GM23338 (cell line): ENCODE data around the gene MYH2. TPM values are rescaled to one million over a fixed set of nuclear protein-coding genes. Genes with fewer than 3 reads are reported as not detected.

Experiments used
- ATAC-seq: fragments of 200-7000 bp; cut with Tn5 transposase; 3 replicates; pipeline ENCODE4 v1.9.1; 2020
- DNase-seq: peaks from one replicate; pipeline ENCODE4 v3.0.0-alpha.2; 2015; ENCODE audit warnings: low spot score
- H2AFZ ChIP-seq: fragments of 200-600 bp; sonication (generic); 2 replicates; pipeline ENCODE4 v1.8.0; 2016; ENCODE audit warnings: antibody characterized with exemption, mild to moderate bottlenecking, moderate library complexity
- H3F3A ChIP-seq: fragments of 200-600 bp; sonication (generic); replicated peaks from 2 replicates; pipeline ENCODE4 v1.8.0; 2017; ENCODE audit warnings: antibody characterized with exemption, mixed run types, low read depth
- H3K27ac ChIP-seq: fragments of 200-600 bp; sonication (generic); 2 replicates; pipeline ENCODE4 v1.6.1; 2016; ENCODE audit warnings: low read depth
- H3K27me3 ChIP-seq: fragments of 200-600 bp; sonication (generic); 2 replicates; pipeline ENCODE4 v1.8.0; 2016; ENCODE audit warnings: mild to moderate bottlenecking, mixed run types, moderate library complexity; ENCODE audit not compliant: insufficient read depth
- H3K36me3 ChIP-seq: fragments of 200-600 bp; sonication (generic); 2 replicates; pipeline ENCODE4 v1.8.0; 2016; ENCODE audit warnings: mild to moderate bottlenecking; ENCODE audit not compliant: insufficient read depth
- H3K4me1 ChIP-seq: fragments of 200-600 bp; sonication (generic); 2 replicates; pipeline ENCODE4 v1.8.0; 2016; ENCODE audit warnings: mild to moderate bottlenecking, moderate library complexity; ENCODE audit not compliant: insufficient read depth
- H3K4me2 ChIP-seq: fragments of 200-600 bp; sonication (generic); 2 replicates; pipeline ENCODE4 v1.7.1; 2017; ENCODE audit warnings: mixed run types
- H3K4me3 ChIP-seq: fragments of 200-600 bp; sonication (generic); 2 replicates; pipeline ENCODE4 v1.6.1; 2016; ENCODE audit warnings: mixed run types
- H3K79me2 ChIP-seq: fragments of 200-600 bp; sonication (generic); replicated peaks from 2 replicates; pipeline ENCODE4 v1.8.0; 2017; ENCODE audit warnings: mild to moderate bottlenecking; ENCODE audit not compliant: insufficient read depth
- H3K9me2 ChIP-seq: fragments of 200-600 bp; sonication (generic); 2 replicates; pipeline ENCODE4 v1.8.0; 2017; ENCODE audit not compliant: insufficient read depth
- H4K20me1 ChIP-seq: fragments of 200-600 bp; sonication (generic); replicated peaks from 2 replicates; pipeline ENCODE4 v1.8.0; 2017; ENCODE audit warnings: mild to moderate bottlenecking; ENCODE audit not compliant: insufficient read depth
- H3K27ac Mint-ChIP-seq: 2 replicates; pipeline ENCODE4 v1.8.0; 2020; ENCODE audit warnings: inconsistent platforms, mild to moderate bottlenecking, moderate library complexity, mixed read lengths
- H3K27me3 Mint-ChIP-seq: 3 replicates; pipeline ENCODE4 v1.8.0; 2022; ENCODE audit warnings: low read depth, mild to moderate bottlenecking, moderate library complexity, mixed read lengths, inconsistent platforms; ENCODE audit not compliant: insufficient read depth, poor library complexity
- H3K36me3 Mint-ChIP-seq: 3 replicates; pipeline ENCODE4 v1.8.0; 2021; ENCODE audit warnings: low read depth, mild to moderate bottlenecking, inconsistent platforms, moderate library complexity, mixed read lengths
- H3K4me1 Mint-ChIP-seq: 3 replicates; pipeline ENCODE4 v1.8.0; 2020; ENCODE audit warnings: mild to moderate bottlenecking, inconsistent platforms, mixed read lengths
- H3K4me3 Mint-ChIP-seq: 3 replicates; pipeline ENCODE4 v1.8.0; 2021; ENCODE audit warnings: moderate library complexity, mild to moderate bottlenecking, inconsistent platforms, mixed read lengths
- H3K9me3 Mint-ChIP-seq: 3 replicates; pipeline ENCODE4 v1.8.0; 2020; ENCODE audit warnings: moderate library complexity, mild to moderate bottlenecking, inconsistent platforms, mixed read lengths
- CREB1 ChIP-seq: fragments of 250-450 bp; sonication (Bioruptor Pico); IDR thresholded peaks from 2 replicates; pipeline ENCODE4 v1.5.0; 2020; ENCODE audit warnings: low read depth, mild to moderate bottlenecking, moderate library complexity
- EZH2 ChIP-seq: fragments of 200-600 bp; sonication (generic); IDR thresholded peaks from one replicate; pipeline ENCODE4 v1.8.0; 2017; ENCODE audit warnings: antibody characterized with exemption, mild to moderate bottlenecking, low read depth; ENCODE audit not compliant: unreplicated experiment
- NANOG ChIP-seq: IDR thresholded peaks from 2 replicates; pipeline ENCODE4 v1.6.1; 2016; ENCODE audit warnings: antibody characterized with exemption, borderline replicate concordance
- ZNF331 ChIP-seq: fragments of 250-450 bp; sonication (Bioruptor Pico); IDR thresholded peaks from 2 replicates; pipeline ENCODE4 v1.5.0; 2020; ENCODE audit warnings: low read depth, mild to moderate bottlenecking, moderate library complexity
- ZNF462 ChIP-seq: fragments of 250-450 bp; sonication (Bioruptor Pico); IDR thresholded peaks from 2 replicates; pipeline ENCODE4 v1.5.0; 2020; ENCODE audit warnings: mild to moderate bottlenecking, moderate library complexity
- polyA plus RNA-seq: library from polyadenylated mRNA; unstranded; fragments of >200 nt; fragmentation: Nextera tagmentation; extraction: Ambion mirVana; gene quantifications from 2 replicates; pipeline ENCODE4 v1.2.1, GENCODE V29; 2016
- total RNA-seq: library from RNA; depleted of rRNA; stranded (reverse); fragments of >200 nt; shearing (Covaris generic); gene quantifications from 2 replicates; pipeline ENCODE4 v1.2.3, GENCODE V29; 2014

Gene MYH2
- total and polyA plus RNA-seq, 2 experiments from 2014 or later = 7.5 to 27.7 TPM

GRCh38 chr17:10516638-10517037, 32.8 kb downstream of the MYH2 start:
- H3K27ac Mint-ChIP-seq = no peak overlapping the region
- Histone ChIP-seq H3F3A (no peaks in the 10 kb centered on the region), H3K27me3 (no peaks in the 10 kb centered on the region), H3K4me2 (no peak overlapping the region), H3K36me3 (peaks cover 7% of the 10 kb centered on the region), H3K79me2 (no peaks in the 10 kb centered on the region), H3K4me1 (peaks cover 4% of the 10 kb centered on the region; the same call in 1 of the 2 replicates), H3K4me3 (no peak overlapping the region), H3K9me2 (no peaks in the 10 kb centered on the region), H4K20me1 (no peaks in the 10 kb centered on the region), H2AFZ (0 out of 2 replicates have a peak overlapping the region, but pooled peaks have one; percentile 25), H3K27ac (no peak overlapping the region)
- no peak for ATAC-seq
- H3K9me3 Mint-ChIP-seq = no peaks in the 10 kb centered on the region
- no peak for DNase-seq
- TF ChIP-seq CREB1 = no peak
- TF ChIP-seq ZNF462 (CRISPR knock-in tag) = no peak
- TF ChIP-seq ZNF331 = no peak
- TF ChIP-seq NANOG = no peak
- no peaks in the 10 kb centered on the region for H3K36me3 Mint-ChIP-seq
- no peaks in the 10 kb centered on the region for H3K27me3 Mint-ChIP-seq
- no peak overlapping the region for H3K4me3 Mint-ChIP-seq
- peaks cover 5% of the 10 kb centered on the region; the same call in 2 of the 3 replicates for H3K4me1 Mint-ChIP-seq

GRCh38 chr17:10516065-10516464, 33.4 kb downstream of the MYH2 start:
- H3K4me3 ChIP-seq = no peak overlapping the region
- no peak for TF ChIP-seq EZH2
- H3K9me3 Mint-ChIP-seq = no peaks in the 10 kb centered on the region
- H3K27me3 Mint-ChIP-seq = no peaks in the 10 kb centered on the region
- no peaks in the 10 kb centered on the region for H4K20me1 ChIP-seq
- DNase-seq (no peak), ATAC-seq (no peak)
- H3K27ac ChIP-seq = no peak overlapping the region
- H2AFZ ChIP-seq = peak overlapping the region; percentile 25; the same call in 1 of the 2 replicates
- H3K36me3 Mint-ChIP-seq = no peaks in the 10 kb centered on the region
- H3K27me3 ChIP-seq = no peaks in the 10 kb centered on the region
- H3F3A ChIP-seq = no peaks in the 10 kb centered on the region
- no peaks in the 10 kb centered on the region for H3K9me2 ChIP-seq
- H3K4me1 Mint-ChIP-seq = peaks cover 5% of the 10 kb centered on the region; the same call in 2 of the 3 replicates
- no peak overlapping the region for H3K4me2 ChIP-seq
- H3K4me3 Mint-ChIP-seq = no peak overlapping the region
- H3K36me3 ChIP-seq = peaks cover 1% of the 10 kb centered on the region
- no peaks in the 10 kb centered on the region for H3K79me2 ChIP-seq
- no peak overlapping the region for H3K27ac Mint-ChIP-seq
- H3K4me1 ChIP-seq = peaks cover 4% of the 10 kb centered on the region; the same call in 1 of the 2 replicates
